Measurements from ENCODE around the gene PIK3R6.
"Not testable (repeated sequence)": the region's sequence is repeated elsewhere in the genome, so short reads cannot be mapped to it uniquely, and the experiment has no call there.

PIK3R6 gene

GRCh38 chr17:8872705-8873435 lies 5.4 kb upstream of the PIK3R6 start:
- DNase-seq: no peak

- DNase-seq: no peak
Observed at GRCh38 chr17:8872036-8872704, 4.7 kb upstream of the PIK3R6 start.

GRCh38 chr17:8871081-8871581 lies 3.7 kb upstream of the PIK3R6 start:
- DNase-seq: no peak

- DNase-seq: no peak
Observed at GRCh38 chr17:8870406-8871040, 3.0 kb upstream of the PIK3R6 start.

GRCh38 chr17:8869114-8869815 lies 1.8 kb upstream of the PIK3R6 start:
- no peak for DNase-seq

GRCh38 chr17:8868529-8868951 lies 1.1 kb upstream of the PIK3R6 start:
- peak in 1 of 5 donors; percentile 51 for DNase-seq

GRCh38 chr17:8868092-8868491 lies 618 bp upstream of the PIK3R6 start:
- DNase-seq: no peak

- DNase-seq: no peak
Observed at GRCh38 chr17:8865811-8866210, 1.7 kb downstream of the PIK3R6 start.

- DNase-seq: no peak
Observed at GRCh38 chr17:8865385-8865784, 2.1 kb downstream of the PIK3R6 start.

- no peak for DNase-seq
Observed at GRCh38 chr17:8862213-8863056, 5.0 kb downstream of the PIK3R6 start.

GRCh38 chr17:8861495-8862181 lies 5.8 kb downstream of the PIK3R6 start:
- no peak for DNase-seq

- no peak for DNase-seq
Observed at GRCh38 chr17:8859804-8860430, 7.6 kb downstream of the PIK3R6 start.

- peak in 1 of 5 donors; percentile 36 for DNase-seq
Observed at GRCh38 chr17:8859027-8859803, 8.3 kb downstream of the PIK3R6 start.

GRCh38 chr17:8857919-8858318 lies 9.6 kb downstream of the PIK3R6 start:
- DNase-seq: peak in 1 of 5 donors; percentile 75

GRCh38 chr17:8856869-8857575 lies 10.5 kb downstream of the PIK3R6 start:
- no peak for DNase-seq

- not testable (repeated sequence) for DNase-seq
Observed at GRCh38 chr17:8856205-8856603, 11.3 kb downstream of the PIK3R6 start.

- DNase-seq: no peak
Observed at GRCh38 chr17:8855477-8856204, 11.8 kb downstream of the PIK3R6 start.

- DNase-seq: no peak
Observed at GRCh38 chr17:8851600-8851999, 15.9 kb downstream of the PIK3R6 start.
